Amygdala (tissue), 56 donors: ENCODE measurements around the gene CPEB4.

Experiments used
- DNase-seq, 56 donors: peaks; one replicate each; lab custom pipeline; 2025; lab: John Stamatoyannopoulos, UW

CPEB4 gene

DNA sequence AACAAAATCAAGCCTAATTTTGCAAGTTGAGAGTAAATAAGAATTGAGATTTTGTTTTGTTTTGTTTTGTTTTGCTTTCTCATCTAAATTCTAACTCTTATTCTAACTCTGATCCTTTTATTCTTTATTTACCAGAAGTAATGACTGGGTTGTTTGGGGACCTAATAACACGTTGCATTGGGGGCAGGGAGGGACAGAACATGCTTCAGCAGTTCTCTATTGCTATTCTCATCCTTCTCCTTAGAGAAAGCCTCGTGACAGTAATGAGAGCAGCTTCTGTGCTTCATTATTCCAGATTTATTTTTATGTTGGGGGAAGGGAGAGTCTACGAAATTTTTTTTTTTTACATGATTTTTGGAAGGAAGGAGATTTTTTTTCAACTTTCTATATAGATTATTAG, 21.1 kb downstream of the CPEB4 start:
- peak in 24 of 56 donors; percentile 9 to 74 (median 39) for DNase-seq

DNA sequence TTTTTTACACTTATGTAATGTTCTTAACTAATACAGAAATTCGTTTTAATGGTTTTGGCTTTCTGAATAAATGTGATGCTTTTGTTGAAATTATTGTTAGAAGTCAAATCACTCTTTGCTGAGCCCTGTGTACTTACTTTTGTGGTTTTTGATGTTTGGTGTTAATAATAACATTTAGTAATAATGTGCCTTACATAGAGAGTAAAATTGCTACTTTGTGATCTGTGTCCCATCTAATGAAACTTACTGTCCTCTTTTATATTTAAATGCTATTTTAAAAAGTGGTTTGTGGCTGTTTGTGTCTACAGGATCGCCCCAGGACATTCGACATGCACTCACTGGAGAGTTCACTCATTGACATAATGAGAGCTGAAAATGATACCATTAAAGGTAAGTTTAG, 22.1 kb downstream of the CPEB4 start:
- DNase-seq, result no peak

DNA sequence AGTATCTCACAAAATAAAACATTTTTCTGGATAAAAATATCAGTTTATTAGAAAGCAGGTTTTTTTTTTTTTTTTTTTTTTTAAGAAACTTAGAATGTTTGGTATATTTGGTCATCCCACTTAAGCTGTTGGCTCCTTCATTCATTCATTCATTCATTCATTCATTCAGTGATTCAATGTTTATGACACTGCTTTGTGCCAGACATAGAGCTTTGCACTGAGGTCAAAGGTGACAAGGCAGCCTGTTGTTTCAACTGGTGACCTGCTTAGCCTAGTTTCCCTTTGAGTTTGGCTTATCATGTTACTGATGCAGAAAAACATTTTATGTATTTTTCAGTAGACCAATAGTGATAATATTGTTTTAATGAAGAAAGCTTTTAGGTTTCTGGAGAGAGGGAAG, 23.5 kb downstream of the CPEB4 start:
- DNase-seq, result no peak

DNA sequence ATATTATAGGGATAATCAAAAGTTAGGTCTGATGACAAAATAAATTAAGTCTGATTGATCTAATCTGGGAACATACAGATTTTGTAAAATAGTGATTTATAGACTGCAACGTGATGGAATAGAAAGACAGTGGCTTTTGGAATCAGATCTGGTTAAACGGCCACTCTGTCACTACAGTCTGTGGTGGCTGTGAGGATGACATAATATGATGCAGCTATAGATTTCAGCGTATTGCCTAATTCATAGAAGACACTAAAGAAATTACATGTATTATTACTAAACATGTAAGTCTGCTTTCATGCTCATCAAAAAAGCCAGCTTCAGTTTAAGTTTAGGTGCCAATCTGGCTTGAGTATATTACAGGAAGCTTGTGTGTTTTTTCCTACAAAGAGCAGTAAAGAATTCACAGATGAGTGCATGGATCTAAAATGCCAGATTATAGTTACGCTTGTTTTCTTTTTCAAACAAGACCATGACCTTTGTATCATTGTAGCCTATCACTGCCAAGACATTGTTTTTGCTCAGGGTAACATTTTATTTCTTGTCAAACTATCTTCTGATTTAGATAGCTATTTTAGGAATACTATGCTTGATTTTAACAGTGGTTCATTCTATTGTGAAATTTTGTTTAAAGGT, 25.7 kb downstream of the CPEB4 start:
- DNase-seq, result no peak

DNA sequence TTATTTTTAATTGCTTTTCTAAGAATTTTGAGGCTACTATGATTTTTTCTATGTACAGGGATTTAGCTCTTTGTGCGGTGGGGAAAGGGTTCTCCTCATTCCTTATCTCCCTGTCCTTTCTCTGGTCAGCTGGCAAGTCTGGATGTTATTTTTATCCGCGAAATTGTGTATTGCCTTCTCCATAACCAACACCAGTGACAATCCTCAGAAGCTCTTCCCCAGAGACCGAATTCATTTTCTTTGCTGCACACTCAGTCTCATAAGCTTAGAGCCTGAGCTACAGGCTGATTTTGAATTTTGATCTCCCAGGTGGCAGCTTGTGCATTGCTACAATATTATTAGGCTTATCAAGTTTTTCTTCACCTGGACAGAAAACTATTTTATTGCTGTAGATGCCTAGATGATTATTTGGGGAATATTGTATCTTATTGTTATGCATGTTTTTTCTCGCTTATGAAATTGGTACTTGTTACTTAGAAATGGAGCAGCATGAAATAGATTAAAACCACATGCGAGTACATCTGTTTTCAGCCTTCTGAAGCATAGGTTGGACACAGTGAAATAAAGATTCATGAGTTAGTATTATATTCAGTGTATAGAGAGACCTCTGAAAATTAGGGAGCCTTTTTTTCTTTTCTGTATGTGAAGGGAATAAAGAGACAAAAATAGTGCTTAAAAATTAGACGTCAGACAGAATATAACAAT, 27.3 kb downstream of the CPEB4 start:
- DNase-seq, result no peak

DNA sequence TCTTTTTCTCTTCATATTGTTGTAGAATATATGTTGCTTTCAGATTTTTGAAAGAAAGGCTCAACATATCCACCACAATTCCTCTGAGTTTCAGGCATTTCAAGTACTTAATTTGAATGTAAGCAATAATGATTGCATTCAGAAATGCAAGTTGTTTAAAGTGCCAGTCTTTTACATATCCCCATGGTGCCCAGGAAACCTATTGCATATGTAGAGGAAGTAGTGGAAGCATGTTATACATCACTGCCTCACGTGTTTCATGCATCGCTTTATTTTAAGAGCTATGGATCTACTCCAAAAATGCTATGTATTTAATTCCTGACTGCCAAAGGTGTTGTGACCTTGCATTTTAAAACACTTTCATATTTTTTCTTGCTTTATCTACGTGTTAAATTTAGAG, 28.1 kb downstream of the CPEB4 start:
- no peak for DNase-seq

DNA sequence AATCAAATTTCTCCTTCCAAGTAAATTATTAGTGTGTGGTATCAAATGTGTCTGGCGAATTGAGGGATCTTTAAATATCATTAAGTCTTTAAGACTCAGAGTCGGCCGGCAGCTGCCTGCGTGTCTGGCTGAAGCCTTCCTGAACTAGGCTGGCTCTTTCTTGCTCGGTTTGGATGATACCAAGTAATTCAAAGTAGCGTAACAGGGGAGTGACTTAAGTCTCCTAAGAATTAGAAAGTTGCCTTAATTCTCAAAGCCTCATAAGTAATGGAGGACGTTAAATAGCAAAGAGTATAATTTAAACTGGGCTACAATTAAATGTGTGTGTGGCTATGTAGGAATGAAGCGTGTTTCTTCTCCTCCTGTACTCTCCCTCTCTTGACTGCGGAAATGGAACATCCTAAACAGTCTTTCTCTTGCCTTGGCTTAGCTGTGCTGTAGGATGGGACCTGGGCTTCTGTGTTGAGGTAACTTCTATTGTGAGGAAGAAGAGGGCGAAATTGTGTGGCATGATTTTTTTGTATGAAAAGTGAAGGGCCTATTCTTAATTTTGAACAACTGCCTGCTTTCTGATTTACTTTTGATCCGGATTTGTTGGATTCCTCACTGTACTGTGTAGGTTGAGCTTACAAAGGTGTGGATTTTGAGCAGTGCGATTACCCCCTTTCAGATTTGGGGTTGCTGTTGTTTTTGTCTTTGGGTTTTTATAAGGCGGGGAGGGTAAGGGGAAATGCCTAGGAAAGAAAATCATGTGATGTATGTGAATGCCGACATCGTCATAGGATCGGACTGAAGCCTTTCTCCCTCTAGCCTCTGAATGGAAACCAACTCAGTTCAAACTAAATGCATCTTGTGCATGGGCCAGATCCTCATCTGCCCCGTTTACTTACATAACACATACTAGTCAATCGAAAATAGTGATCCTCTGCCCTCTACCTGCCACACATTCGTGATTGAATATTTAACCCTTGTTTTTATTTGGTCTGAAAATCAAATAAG, 29.9 kb downstream of the CPEB4 start:
- DNase-seq, result peak in 14 of 56 donors; percentile 18 to 60 (median 37)

DNA sequence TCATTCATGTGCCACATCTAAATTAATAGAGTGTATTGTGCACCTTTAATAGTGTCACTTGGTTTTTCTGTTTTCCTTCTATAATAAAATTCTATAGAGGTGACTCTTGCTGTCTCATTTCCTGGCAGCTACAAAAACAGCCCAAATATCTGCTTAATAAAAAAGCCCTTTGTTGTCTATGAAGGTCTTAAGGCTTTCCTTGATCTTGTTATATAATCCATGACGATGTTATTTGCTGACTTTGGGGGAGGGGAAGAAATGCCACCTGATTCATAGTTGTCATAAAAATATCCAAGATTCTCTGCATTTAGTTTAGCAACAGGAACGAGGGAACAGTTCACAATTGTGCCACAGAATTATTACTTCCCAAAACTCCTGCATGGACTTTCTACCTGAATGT, 31.3 kb downstream of the CPEB4 start:
- DNase-seq, result no peak

DNA sequence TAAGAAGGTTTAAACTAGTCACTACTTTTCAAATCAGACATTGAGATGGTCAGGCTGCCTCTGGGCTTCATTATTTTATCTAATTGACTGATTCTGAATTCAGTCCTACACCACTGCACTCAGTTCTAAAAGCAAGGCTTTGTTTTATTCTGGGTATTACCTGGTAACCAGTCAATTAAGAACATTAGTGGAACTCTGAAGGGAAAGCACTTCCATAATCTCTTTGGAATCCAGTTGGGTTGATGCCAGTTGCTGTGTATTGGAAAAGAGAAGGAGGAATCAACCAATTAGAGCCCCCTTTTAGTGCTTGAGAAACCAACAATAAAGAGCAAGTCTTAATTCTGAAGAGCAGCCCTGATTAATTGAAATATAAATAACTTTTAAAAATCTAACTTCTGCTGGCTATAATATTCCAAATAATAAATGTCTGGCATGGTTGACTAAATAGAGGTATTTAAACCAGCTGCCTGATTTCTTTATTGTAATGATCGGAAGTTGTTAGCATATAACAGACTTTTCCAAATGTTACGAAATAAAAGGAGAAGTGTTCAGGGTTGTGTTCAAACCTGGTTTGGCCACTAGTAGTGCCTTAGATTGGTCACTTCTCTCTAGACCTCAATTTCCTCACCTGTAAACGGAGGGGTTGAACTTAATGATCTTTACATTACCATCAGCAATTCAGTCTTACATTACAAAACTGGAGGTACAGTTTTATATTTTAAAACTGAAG, 32.0 kb downstream of the CPEB4 start:
- DNase-seq, result no peak

DNA sequence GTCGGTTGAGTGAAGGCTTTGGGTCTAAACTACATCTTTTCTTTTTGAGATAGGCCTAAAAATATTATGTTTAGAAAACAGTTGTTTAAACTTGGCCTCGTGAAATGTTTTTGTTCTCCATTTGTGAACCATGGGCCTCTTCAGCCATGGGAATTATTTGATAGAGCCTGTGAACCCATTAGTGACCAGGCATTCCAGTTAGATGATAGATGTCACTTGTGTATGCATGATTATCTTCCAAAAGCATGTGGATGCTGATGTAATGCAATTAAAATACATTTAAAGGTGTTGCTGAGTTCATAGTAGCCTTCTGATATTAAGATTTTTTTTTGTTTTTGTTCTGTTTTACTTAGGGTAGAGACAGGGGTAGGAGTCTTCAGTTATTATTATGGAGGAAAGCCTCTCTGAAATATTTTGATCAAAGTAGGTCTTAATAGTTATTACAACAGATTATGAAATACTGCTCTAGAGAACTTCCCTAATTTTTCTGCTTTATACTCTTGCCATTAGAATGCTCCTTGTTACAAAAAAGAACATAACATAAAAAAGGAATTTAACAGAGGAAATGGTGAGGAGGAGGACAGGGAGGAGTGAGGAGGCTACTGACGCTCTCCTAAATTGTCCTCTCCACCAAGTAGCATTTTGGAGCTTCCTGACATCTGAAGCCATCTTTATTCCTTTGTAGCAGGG, 32.9 kb downstream of the CPEB4 start:
- no peak for DNase-seq

DNA sequence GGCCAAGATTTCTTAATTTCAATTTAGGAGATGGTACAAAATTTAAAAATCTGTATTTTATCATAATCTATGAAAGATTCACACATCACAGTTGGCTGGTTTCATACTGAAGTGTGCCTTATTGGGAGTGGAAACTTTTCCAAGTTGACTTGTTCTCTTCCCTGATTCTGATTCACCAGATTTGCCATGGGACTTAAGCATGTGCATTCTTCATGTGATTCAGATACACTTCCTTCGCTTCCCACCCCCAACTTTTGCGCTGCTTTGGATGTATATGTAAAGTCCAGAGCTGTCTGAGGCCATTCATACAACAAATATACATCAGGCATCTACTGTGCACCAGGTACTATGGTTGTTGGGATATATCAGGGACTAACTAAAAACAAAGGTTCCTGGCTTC, 34.4 kb downstream of the CPEB4 start:
- no peak for DNase-seq

DNA sequence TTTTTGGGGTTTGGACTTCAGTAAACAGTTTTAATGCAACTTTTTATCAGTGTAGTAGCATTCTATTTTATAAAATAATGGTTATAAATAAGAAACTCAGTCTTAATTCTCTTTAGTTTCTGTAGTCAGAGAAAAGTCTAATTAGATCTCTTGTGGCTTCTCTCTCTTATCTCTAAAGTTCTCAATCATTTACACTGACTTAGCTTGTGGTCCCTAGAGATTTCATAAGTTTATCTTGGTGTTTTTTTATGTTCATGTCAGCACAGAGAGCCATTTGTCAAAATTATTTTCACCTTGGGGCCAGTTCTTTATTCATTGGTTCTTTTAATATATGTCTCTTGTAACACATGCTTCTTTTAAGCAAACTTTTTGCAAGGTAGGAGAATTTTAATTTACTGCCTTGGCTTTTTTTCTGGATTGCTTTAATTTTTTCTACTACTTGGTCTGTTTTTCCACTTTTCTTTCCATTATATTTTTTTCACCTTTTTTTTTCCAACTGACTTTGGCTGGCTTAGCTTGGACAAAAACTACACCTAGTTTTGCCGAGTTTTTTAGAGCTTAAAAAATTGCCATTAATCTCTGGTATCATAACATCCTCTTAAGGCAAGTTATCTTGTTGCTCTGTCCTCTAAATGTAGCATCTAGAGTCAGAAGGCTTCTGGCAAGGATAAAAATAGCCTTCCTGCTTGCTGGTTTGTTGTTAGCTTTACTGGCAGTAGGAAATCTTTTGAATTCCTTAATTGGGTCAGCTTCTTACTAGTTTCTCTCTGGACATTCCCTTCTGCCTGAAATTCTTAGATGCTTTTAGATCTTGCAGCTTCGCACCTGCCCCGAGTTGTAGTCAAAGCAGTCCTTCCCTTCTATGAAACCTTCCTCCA, 35.3 kb downstream of the CPEB4 start:
- DNase-seq, result no peak

DNA sequence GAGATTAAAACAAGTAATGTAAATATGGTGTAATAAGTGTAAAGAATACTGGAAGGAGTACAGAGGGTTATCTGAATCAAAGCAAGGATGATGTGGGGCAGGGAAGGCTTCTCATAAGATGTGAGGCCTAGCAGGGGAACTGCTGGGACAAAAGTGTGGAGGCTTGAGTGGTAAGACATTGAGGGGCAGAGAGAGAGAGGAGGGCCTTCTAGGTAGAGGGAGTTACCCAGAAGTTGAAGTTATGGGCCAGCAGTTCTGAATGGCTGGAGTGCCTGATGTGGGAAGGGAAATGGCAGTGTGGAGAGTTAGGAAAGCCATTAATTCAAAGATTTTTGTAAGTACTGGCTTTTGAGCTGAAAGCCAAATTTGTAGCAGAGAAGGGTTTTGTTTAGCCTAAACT, 36.8 kb downstream of the CPEB4 start:
- no peak for DNase-seq

DNA sequence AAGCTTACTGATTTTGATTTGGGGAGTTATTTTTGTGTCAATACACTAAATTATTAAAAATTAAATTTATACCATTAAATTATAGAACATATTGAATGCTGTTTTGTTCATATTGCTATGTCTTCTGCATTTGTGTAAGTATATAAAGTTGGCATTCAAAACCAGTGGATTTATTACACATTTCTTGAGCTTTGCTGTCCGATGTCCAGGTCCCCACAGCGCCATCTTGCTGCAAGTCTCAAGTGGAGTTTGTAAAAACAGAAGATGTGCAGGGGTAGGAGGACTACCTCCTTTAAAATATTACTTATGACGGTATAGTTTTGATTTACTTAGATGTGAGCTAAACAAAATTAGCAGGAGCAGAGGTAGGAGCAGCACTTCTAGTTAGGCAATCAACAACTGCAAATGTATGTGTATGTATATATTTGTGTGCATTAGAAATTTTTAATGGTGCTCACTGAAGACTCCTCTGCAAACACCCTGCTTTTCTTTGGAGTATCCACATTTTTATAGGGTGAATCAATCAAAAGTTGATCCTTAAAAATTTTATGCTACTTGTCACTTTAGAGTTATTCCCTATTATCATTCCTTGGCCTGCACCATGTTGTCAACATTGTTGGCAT, 37.4 kb downstream of the CPEB4 start:
- DNase-seq, result peak in 11 of 56 donors; percentile 16 to 74 (median 30)

DNA sequence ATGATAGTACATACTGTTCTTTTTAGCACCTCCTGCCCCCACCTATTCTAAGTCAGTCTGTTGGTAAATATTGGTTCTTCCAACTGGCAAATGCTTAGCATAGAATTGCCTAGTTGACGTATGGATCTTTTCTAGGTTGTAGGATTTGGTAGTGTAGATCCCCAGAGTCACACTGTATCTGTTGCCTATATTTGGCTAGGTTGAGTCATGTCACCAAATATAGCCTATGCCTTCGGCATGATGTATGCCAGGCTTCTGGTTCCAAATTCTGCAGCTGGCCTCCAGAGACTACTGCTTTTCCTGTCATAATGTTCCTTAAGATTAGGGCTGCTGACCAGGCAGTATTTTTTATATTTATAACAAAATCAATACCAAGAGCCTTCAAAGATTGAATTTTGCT, 38.2 kb downstream of the CPEB4 start:
- peak in 2 of 56 donors; percentile 14 to 29 for DNase-seq

DNA sequence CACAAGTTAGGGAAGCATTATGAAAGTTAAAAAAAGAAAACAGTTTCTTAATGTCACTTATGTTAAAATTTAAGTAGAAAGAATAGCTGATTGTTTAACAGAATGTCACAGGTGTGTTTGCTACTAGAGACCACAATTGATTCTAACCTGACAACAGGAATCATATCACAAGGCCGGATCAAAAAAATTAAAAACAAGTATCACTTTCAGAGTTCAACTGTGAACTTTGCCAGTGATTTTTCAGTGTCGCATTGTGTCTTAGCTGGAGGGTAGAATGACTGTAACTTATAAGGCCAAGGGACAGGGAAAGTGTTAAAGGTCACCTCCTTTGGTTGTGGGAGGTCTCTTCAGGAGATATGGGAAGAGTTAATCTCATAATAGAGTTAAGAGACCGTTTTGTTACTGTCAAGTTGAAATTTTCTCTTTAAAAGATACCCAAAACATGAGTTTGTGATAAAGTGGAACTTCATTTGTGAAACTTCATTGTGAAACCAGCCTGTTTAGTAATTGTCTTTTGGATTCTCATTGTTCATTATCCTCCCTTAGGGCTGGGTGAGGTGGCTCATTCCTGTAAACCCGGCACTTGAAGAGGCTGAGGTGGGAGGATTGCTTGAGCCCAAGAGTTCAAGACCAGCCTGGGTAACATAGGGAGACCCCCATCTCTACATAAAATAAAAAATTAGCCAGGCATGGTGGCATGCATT, 40.9 kb downstream of the CPEB4 start:
- no peak for DNase-seq

DNA sequence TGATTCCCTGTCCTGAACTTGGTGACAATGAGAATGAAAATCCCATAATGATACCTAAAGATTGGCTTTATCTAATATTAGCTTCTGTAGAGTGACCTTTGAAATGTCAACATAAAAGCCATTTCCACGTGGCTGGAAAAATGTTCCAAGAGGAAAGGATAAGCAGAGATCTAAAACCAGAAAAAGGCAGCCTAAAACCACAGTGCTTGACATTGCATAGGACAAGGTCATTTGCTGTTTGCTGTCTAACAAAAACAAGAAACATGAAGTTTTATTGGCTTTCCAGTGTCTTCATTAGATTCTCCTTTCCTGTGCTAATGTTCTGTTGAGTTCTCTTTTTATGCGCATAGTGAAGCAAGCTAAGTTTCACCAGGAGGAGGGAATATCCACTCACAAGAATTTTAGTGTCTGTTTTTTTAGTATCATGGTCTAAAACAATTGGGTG, 44.6 kb downstream of the CPEB4 start:
- no peak for DNase-seq

DNA sequence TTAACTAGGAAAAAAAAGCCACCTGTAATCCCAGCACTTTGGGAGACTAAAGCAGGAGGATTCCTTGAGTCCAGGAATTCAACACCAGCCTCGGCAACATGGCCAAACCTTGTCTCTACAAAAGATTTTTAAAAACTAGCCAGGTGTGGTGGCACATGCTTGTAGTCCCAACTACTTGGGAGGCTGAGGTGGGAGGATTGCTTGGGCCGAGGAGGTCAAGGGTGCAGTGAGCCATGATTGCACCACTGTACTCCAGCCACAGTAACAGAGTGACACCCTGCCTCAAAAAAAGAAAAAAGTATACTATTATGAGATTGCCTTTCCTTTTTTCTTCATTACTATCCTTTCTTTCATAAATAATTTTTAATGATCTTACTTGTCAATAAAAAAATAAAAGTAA, 45.8 kb downstream of the CPEB4 start:
- DNase-seq, result no peak
